SK-N-SH (cell line): ENCODE results near the gene TWF2.

Experiments used
- CHD2 ChIP-seq: fragments of 150-350 bp; IDR thresholded peaks from 2 replicates; pipeline ENCODE4 v1.6.1; 2018; ENCODE audit warnings: low read length; ENCODE audit not compliant: partially characterized antibody
- CTCF ChIP-seq: fragments of 200-600 bp; sonication (generic); IDR thresholded peaks from 2 replicates; pipeline ENCODE4 v1.6.1; 2017; ENCODE audit warnings: antibody characterized with exemption, mild to moderate bottlenecking, moderate library complexity
- EP300 ChIP-seq, 2 experiments: IDR thresholded peaks; 2 replicates each; pipeline versions ENCODE4 v1.4.0 to v1.6.1; 2012; ENCODE audit warnings: borderline replicate concordance in 1 of 2, low read depth in 1 of 2, low read length in 1 of 2
- EZH2phosphoT487 ChIP-seq: fragments of 200-600 bp; sonication (generic); IDR thresholded peaks from 2 replicates; pipeline ENCODE4 v1.6.1; 2017; ENCODE audit warnings: low read depth, mixed run types, mild to moderate bottlenecking, antibody characterized with exemption, moderate library complexity, borderline replicate concordance
- GATA2 ChIP-seq: sonication (generic); formaldehyde crosslinking; IDR thresholded peaks from 2 replicates; pipeline ENCODE4 v1.5.0; 2020; ENCODE audit warnings: mild to moderate bottlenecking, missing genetic modification reagents
- POLR2AphosphoS5 ChIP-seq: IDR thresholded peaks from 2 replicates; pipeline ENCODE4 v1.6.1; 2012; ENCODE audit warnings: low read depth, low read length
- RCOR1 ChIP-seq: fragments of 150-350 bp; IDR thresholded peaks from 2 replicates; pipeline ENCODE4 v1.6.1; 2017; ENCODE audit warnings: antibody characterized with exemption, low read length
- REST ChIP-seq: IDR thresholded peaks from 2 replicates; pipeline ENCODE4 v1.6.1; 2012; ENCODE audit warnings: mild to moderate bottlenecking, low read depth, low read length, moderate library complexity
- RFX5 ChIP-seq: IDR thresholded peaks from 2 replicates; pipeline ENCODE4 v1.6.1; 2012; ENCODE audit warnings: mild to moderate bottlenecking, improper control_type of control experiment, low read length
- RXRA ChIP-seq: IDR thresholded peaks from 2 replicates; pipeline ENCODE4 v1.4.0; 2012; ENCODE audit warnings: low read depth, mild to moderate bottlenecking, borderline replicate concordance
- SMC3 ChIP-seq: IDR thresholded peaks from 2 replicates; pipeline ENCODE4 v1.6.1; 2012; ENCODE audit warnings: low read depth, low read length, improper control_type of control experiment
- USF2 ChIP-seq: fragments of 150-350 bp; IDR thresholded peaks from 2 replicates; pipeline ENCODE4 v1.6.1; 2017; ENCODE audit warnings: antibody characterized with exemption, low read length, low read depth, borderline replicate concordance
- TF ChIP-seq, protein P1 (sequence below): IDR thresholded peaks from 2 replicates; pipeline ENCODE4 v1.4.0; 2012; ENCODE audit warnings: low read depth

GRCh38 chr3:52182691-52183090, 56.3 kb downstream of the TWF2 start:
- no peak for TF ChIP-seq CHD2
- no peak for TF ChIP-seq GATA2
- no peak for TF ChIP-seq RXRA
- no peak for TF ChIP-seq CTCF
- no peak for TF ChIP-seq SMC3
- TF ChIP-seq USF2, result no peak
- TF ChIP-seq, protein P1, sequence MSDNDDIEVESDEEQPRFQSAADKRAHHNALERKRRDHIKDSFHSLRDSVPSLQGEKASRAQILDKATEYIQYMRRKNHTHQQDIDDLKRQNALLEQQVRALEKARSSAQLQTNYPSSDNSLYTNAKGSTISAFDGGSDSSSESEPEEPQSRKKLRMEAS, result no peak
- TF ChIP-seq EP300 (IDR thresholded peaks at IDR 0.05; ENCODE audit: borderline replicate concordance in 1 of 2, low read depth in 1 of 2, low read length in 1 of 2), result no peak
- TF ChIP-seq EZH2phosphoT487, result no peak
- TF ChIP-seq POLR2AphosphoS5, result no peak
- no peak for TF ChIP-seq REST
- no peak for TF ChIP-seq RCOR1
- no peak for TF ChIP-seq RFX5
